PC-9 (cell line): ENCODE data around the gene KRTAP5-6.

Experiments
- CTCF ChIP-seq: fragments of 200-600 bp; sonication (generic); conservative IDR thresholded peaks from 2 replicates; pipeline ENCODE4 v1.6.1; 2017; ENCODE audit warnings: mixed run types, antibody characterized with exemption, mild to moderate bottlenecking, moderate library complexity
- EZH2 ChIP-seq: fragments of 200-600 bp; sonication (generic); IDR thresholded peaks from 2 replicates; pipeline ENCODE4 v1.8.0; 2017; ENCODE audit warnings: antibody characterized with exemption, low read depth

GRCh38 chr11:1746511-1746931 is 49.5 kb downstream of the KRTAP5-6 start:
- TF ChIP-seq CTCF (no peak), EZH2 (no peak)
